ENCODE results near the gene TPI1.
"Not testable (repeated sequence)": the region's sequence is repeated elsewhere in the genome, so short reads cannot be mapped to it uniquely, and the experiment has no call there.

The TPI1 gene

GRCh38 chr12:6863586-6864321, 3.6 kb upstream of the TPI1 start:
- no peak overlapping the region for H3K9ac ChIP-seq (ENCODE audit: low read depth, low read length)
- H3K9me3 ChIP-seq (ENCODE audit: control insufficient read depth, insufficient read depth, low read length) = no peaks in the 10 kb centered on the region
- H3K4me1 ChIP-seq (ENCODE audit: insufficient read depth, low read length) = peaks cover 6% of the 10 kb centered on the region; the same call in 1 of the 2 replicates
- H3K36me3 ChIP-seq (ENCODE audit: insufficient read depth, low read length) = peaks cover 8% of the 10 kb centered on the region

DNA sequence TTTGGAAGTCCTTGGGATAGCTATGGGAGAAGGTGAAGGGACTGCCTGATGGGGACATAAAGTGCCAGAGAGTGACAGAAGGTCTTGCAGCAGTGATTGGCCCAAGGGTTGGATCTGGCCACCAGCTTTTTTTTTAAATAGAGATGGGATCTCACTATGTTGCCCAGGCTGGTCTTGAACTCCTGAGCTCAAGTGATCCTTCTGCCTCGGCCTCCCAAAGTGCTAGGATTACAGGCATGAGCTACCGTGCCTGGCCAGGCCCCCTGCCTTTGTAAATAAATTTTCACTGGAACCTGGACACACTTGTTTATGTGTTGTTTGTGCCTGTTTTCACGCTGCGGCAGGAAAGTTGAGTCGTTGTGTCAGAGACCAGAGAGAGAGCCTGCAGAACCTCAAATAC, 2.0 kb upstream of the TPI1 start:
- Histone ChIP-seq H3K36me3 (ENCODE audit: insufficient read depth, low read length) (peaks cover 12% of the 10 kb centered on the region), H3K4me1 (ENCODE audit: insufficient read depth, low read length) (peaks cover 11% of the 10 kb centered on the region)
- not testable (repeated sequence) for H3K9me3 ChIP-seq (ENCODE audit: control insufficient read depth, insufficient read depth, low read length); H3K9ac ChIP-seq (ENCODE audit: low read depth, low read length)

- H3K4me1 ChIP-seq (ENCODE audit: insufficient read depth, low read length) = peaks cover 11% of the 10 kb centered on the region
- H3K9me3 ChIP-seq (ENCODE audit: control insufficient read depth, insufficient read depth, low read length) = no peaks in the 10 kb centered on the region
- H3K36me3 ChIP-seq (ENCODE audit: insufficient read depth, low read length) = peaks cover 12% of the 10 kb centered on the region
- H3K9ac ChIP-seq (ENCODE audit: low read depth, low read length) = peak overlapping the region; percentile 61
Observed at GRCh38 chr12:6866163-6866919, 990 bp upstream of the TPI1 start.

GRCh38 chr12:6866920-6867412, 365 bp upstream of the TPI1 start:
- Histone ChIP-seq H3K4me1 (ENCODE audit: insufficient read depth, low read length) (peaks cover 11% of the 10 kb centered on the region), H3K36me3 (ENCODE audit: insufficient read depth, low read length) (peaks cover 12% of the 10 kb centered on the region), H3K9me3 (ENCODE audit: control insufficient read depth, insufficient read depth, low read length) (no peaks in the 10 kb centered on the region), H3K9ac (ENCODE audit: low read depth, low read length) (peak overlapping the region; percentile 61)

DNA sequence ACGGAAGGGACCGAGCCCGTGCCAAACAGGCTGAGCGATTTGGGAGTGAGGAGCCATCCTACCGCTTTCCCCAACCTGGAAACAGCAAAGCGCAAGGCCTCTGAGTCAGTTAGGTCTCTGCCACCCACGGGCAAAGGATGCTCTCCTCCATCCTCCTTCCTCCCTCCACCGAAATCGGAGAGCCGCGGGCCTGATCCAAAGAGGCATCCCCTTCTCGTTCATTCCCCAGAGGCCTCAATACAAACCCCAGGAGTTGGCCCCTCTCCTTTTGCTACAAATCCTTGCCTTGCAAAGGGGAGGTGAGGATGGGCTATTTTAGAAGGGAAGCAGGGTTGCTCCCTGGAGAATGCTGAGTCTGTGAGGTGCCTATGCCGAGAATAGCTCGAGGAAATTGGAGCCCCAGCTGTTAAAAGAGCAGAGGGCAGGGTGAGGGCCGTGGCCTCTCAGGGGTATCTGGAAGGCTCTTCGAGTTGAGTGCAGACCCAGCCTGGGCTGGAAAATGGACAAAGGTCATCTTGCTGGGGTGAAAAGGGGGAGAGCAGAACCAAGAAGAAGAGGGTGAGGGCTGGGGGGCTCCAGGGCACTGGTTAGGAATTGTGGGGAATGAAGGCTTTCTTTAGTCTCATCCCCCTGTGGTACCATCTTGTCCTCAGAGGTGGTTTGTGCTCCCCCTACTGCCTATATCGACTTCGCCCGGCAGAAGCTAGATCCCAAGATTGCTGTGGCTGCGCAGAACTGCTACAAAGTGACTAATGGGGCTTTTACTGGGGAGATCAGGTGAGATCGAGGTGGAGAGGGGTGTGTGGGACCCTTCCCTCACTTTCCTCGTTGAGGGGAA, 1.1 kb downstream of the TPI1 start:
- no peaks in the 10 kb centered on the region for H3K9me3 ChIP-seq (ENCODE audit: control insufficient read depth, insufficient read depth, low read length)
- peaks cover 9% of the 10 kb centered on the region for H3K36me3 ChIP-seq (ENCODE audit: insufficient read depth, low read length)
- H3K9ac ChIP-seq (ENCODE audit: low read depth, low read length) = peak overlapping the region; percentile 69
- H3K4me1 ChIP-seq (ENCODE audit: insufficient read depth, low read length) = peaks cover 11% of the 10 kb centered on the region

- Histone ChIP-seq H3K36me3 (ENCODE audit: insufficient read depth, low read length) (peaks cover 9% of the 10 kb centered on the region), H3K9me3 (ENCODE audit: control insufficient read depth, insufficient read depth, low read length) (no peaks in the 10 kb centered on the region), H3K4me1 (ENCODE audit: insufficient read depth, low read length) (peaks cover 11% of the 10 kb centered on the region), H3K9ac (ENCODE audit: low read depth, low read length) (peak overlapping the region; percentile 69; the same call in 1 of the 2 replicates)
Observed at GRCh38 chr12:6869049-6870021, 2.0 kb downstream of the TPI1 start.

- H3K36me3 ChIP-seq (ENCODE audit: insufficient read depth, low read length); H3K9me3 ChIP-seq (ENCODE audit: control insufficient read depth, insufficient read depth, low read length); H3K9ac ChIP-seq (ENCODE audit: low read depth, low read length): not testable (repeated sequence)
- peaks cover 11% of the 10 kb centered on the region for H3K4me1 ChIP-seq (ENCODE audit: insufficient read depth, low read length)
Observed at GRCh38 chr12:6870304-6870703, 3.0 kb downstream of the TPI1 start.

GRCh38 chr12:6871052-6871957, 4.0 kb downstream of the TPI1 start:
- no peaks in the 10 kb centered on the region for H3K9me3 ChIP-seq (ENCODE audit: control insufficient read depth, insufficient read depth, low read length)
- H3K36me3 ChIP-seq (ENCODE audit: insufficient read depth, low read length) = peaks cover 7% of the 10 kb centered on the region; the same call in 1 of the 2 replicates
- H3K9ac ChIP-seq (ENCODE audit: low read depth, low read length) = peak overlapping the region; percentile 82
- H3K4me1 ChIP-seq (ENCODE audit: insufficient read depth, low read length) = peaks cover 5% of the 10 kb centered on the region; the same call in 1 of the 2 replicates

DNA sequence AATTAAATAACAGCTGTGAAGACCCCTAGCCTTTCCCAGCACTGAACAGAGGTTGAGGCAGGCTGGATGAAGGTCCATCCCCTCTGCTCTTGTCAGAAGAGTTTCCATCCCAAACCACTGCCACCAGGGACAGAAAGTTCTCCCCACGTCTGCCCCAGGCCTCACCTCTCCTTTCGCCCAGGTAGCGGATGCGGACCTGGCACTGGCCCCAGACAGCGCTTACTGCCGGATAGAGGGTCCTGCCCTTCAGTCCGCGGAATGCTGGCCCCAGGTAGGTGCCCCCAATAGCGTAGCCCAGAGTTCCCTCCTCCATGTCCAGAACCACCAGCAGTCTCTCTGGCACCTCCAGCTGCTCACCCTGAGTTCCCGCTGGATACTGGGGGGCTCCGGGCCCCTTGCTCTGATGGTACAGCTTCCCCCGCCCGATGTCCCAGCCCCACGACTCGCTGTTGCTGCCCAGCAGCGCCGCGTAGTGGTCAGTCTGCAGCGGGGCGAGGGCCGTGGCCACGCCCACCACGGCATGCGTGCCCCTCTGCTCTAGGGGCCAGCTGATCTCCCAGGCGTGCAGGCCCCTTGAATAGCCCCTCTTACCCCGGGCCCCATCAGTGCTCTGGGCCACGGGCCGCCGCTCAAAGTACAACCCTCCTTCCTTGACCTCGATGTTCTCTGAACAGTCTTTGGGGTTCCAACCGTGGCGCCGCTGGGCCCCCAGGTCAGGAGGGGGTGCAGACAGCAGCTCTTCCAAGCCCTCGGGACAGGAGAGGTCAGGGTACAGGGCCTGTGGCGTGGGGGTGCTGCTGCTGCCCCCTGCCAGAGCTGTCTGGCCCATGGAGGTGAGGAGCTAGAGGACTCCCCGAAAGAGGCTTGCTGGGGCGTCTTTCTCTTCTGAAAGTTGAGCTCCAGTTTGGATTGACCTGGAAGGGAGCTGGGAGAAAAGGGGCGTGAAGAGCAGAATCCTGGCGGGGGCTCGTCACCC, 5.0 kb downstream of the TPI1 start:
- H3K9me3 ChIP-seq (ENCODE audit: control insufficient read depth, insufficient read depth, low read length) = no peaks in the 10 kb centered on the region
- peaks cover 5% of the 10 kb centered on the region; the same call in 1 of the 2 replicates for H3K4me1 ChIP-seq (ENCODE audit: insufficient read depth, low read length)
- H3K9ac ChIP-seq (ENCODE audit: low read depth, low read length) = peak overlapping the region; percentile 82
- H3K36me3 ChIP-seq (ENCODE audit: insufficient read depth, low read length) = peaks cover 7% of the 10 kb centered on the region

DNA sequence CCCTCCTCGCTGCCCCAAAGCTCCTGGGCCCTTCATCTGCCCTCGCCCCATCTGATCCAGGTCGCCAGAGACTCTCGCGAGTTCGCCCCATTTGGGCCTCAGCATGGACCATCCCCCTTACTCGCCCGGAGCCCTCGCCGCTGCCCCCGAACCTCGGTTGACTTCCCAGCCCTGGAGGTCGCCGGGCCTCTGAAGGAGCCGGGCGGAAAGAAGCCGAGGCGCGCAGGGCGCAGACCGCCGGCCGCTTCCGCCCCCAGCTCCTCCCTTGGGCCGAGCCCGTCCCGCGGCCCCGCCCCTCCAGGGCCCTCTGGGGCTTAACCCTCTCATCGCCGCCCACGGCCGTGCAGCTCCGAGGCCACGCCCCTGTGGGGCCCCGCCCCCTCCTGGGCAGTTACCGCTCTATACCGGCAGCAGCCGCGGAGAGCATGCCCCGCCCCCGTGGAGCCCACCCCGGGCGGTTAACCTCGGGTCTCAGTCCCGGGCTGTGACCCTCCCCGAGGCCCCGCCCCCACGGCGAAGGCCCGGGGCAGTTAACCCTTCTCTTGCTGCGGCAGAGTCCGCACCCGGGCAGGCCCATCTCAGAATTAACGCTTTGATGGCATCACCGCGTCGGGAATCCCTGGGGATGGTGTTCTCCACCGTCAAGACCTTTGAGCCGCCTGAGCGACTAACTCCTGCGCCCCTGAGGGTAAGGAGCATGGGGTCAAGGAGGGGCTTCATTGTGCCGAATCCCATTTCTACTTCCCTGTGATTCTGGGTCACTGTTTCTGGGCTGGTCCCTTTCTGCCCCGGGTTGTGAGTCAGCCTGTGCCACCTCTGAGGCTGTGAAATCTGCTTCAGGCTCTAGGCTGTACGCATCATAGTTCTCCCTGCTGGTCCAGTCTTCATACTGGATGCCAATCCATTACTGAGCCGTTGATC, 6.0 kb downstream of the TPI1 start, which contains the start of gene SPSB2:
Gene SPSB2, minus strand, starts transcription at position 210 of the 921 bp plus-strand sequence. CDS start 402 bp downstream, outside the sequence.
- peak within 1 kb of the TSS; percentile 82 for H3K9ac ChIP-seq (ENCODE audit: low read depth, low read length)
- peaks cover 5% of the 10 kb centered on the region; the same call in 1 of the 2 replicates for H3K4me1 ChIP-seq (ENCODE audit: insufficient read depth, low read length)
- H3K36me3 ChIP-seq (ENCODE audit: insufficient read depth, low read length) = peaks cover 7% of the 10 kb centered on the region
- H3K9me3 ChIP-seq (ENCODE audit: control insufficient read depth, insufficient read depth, low read length) = no peaks in the 10 kb centered on the region

DNA sequence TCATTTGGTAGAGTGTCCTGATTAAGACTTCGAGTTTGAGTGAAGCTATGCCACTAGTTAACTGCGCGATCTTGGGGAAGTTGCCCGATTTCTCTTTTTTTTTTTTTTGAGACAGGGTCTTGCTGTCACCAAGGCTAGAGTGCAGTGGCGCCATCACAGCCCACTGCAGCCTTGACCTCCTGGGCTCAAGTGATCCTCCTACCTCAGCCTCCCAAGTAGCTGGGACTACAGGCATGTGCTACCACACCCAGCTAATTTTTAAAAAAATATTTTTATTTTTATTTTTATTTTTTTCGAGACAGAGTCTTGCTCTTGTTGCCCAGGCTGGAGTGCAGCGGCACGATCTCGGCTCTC, 6.7 kb downstream of the TPI1 start:
- not testable (repeated sequence) for H3K4me1 ChIP-seq (ENCODE audit: insufficient read depth, low read length); H3K9me3 ChIP-seq (ENCODE audit: control insufficient read depth, insufficient read depth, low read length); H3K36me3 ChIP-seq (ENCODE audit: insufficient read depth, low read length)
- peak overlapping the region; percentile 79 for H3K9ac ChIP-seq (ENCODE audit: low read depth, low read length)

Data from ES-I3 (cell line).